HL-60 (cell line): Measurements from ENCODE around the gene IGFL2.

ENCODE experiments used
- DNase-seq, 2 experiments: peaks; one replicate each; pipeline ENCODE4 v3.0.0-alpha.2; 2010 to 2020; ENCODE audit warnings: low read depth in 1 of 2, low spot score in 1 of 2
- H3K27ac ChIP-seq: fragments of 250-450 bp; sonication (Bioruptor Pico); replicated peaks from 2 replicates; pipeline ENCODE4 v1.5.1; 2020; ENCODE audit warnings: mild to moderate bottlenecking, moderate library complexity
- H3K27me3 ChIP-seq: fragments of 250-450 bp; sonication (Bioruptor Pico); 2 replicates; pipeline ENCODE4 v1.5.1; 2021; ENCODE audit warnings: mild to moderate bottlenecking, moderate library complexity; ENCODE audit not compliant: insufficient read depth, poor library complexity, severe bottlenecking
- H3K4me3 ChIP-seq: replicated peaks from 2 replicates; pipeline ENCODE4 v1.5.1; 2011; ENCODE audit warnings: mild to moderate bottlenecking, control low read depth, low read length; ENCODE audit not compliant: insufficient read depth
- GABPA ChIP-seq: IDR thresholded peaks from 2 replicates; pipeline ENCODE4 v1.6.1; 2012; ENCODE audit warnings: low read depth
- POLR2AphosphoS5 ChIP-seq: IDR thresholded peaks from 2 replicates; pipeline ENCODE4 v1.6.1; 2012; ENCODE audit warnings: low read depth
- SPI1 ChIP-seq: IDR thresholded peaks from 2 replicates; pipeline ENCODE4 v1.6.1; 2012; ENCODE audit warnings: low read depth, mild to moderate bottlenecking, borderline replicate concordance
- TF ChIP-seq, protein P1 (sequence below): IDR thresholded peaks from one replicate; pipeline ENCODE4 v1.5.1; 2011; ENCODE audit warnings: low read length, control low read depth, inconsistent platforms; ENCODE audit not compliant: insufficient read depth
- TF ChIP-seq, protein P2 (sequence below): IDR thresholded peaks from 2 replicates; pipeline ENCODE4 v1.6.1; 2012; ENCODE audit warnings: low read depth; ENCODE audit not compliant: insufficient replicate concordance

IGFL2 gene

DNA sequence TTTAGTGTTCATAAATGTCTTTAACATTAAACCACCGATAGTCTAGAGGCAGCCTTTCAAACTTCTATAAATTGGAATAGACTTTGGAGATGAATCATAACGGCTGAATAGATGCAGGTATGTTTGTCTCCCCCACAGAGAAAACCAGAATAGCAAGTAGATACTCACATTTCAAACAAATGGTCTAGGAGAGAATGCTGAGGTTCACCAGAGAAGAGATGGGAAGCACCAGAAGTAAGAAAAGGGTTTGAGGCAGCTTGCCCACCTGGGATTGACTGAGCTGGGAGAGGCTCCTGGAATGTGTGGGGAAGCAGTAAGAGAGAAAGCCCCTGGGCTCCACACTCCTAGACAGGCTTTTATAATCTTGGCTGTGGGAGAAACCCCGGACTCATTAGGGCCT lies 29.9 kb upstream of the IGFL2 start:
- TF ChIP-seq POLR2AphosphoS5 = no peak
- TF ChIP-seq, protein P1, sequence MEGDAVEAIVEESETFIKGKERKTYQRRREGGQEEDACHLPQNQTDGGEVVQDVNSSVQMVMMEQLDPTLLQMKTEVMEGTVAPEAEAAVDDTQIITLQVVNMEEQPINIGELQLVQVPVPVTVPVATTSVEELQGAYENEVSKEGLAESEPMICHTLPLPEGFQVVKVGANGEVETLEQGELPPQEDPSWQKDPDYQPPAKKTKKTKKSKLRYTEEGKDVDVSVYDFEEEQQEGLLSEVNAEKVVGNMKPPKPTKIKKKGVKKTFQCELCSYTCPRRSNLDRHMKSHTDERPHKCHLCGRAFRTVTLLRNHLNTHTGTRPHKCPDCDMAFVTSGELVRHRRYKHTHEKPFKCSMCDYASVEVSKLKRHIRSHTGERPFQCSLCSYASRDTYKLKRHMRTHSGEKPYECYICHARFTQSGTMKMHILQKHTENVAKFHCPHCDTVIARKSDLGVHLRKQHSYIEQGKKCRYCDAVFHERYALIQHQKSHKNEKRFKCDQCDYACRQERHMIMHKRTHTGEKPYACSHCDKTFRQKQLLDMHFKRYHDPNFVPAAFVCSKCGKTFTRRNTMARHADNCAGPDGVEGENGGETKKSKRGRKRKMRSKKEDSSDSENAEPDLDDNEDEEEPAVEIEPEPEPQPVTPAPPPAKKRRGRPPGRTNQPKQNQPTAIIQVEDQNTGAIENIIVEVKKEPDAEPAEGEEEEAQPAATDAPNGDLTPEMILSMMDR = no peak
- TF ChIP-seq, protein P2, sequence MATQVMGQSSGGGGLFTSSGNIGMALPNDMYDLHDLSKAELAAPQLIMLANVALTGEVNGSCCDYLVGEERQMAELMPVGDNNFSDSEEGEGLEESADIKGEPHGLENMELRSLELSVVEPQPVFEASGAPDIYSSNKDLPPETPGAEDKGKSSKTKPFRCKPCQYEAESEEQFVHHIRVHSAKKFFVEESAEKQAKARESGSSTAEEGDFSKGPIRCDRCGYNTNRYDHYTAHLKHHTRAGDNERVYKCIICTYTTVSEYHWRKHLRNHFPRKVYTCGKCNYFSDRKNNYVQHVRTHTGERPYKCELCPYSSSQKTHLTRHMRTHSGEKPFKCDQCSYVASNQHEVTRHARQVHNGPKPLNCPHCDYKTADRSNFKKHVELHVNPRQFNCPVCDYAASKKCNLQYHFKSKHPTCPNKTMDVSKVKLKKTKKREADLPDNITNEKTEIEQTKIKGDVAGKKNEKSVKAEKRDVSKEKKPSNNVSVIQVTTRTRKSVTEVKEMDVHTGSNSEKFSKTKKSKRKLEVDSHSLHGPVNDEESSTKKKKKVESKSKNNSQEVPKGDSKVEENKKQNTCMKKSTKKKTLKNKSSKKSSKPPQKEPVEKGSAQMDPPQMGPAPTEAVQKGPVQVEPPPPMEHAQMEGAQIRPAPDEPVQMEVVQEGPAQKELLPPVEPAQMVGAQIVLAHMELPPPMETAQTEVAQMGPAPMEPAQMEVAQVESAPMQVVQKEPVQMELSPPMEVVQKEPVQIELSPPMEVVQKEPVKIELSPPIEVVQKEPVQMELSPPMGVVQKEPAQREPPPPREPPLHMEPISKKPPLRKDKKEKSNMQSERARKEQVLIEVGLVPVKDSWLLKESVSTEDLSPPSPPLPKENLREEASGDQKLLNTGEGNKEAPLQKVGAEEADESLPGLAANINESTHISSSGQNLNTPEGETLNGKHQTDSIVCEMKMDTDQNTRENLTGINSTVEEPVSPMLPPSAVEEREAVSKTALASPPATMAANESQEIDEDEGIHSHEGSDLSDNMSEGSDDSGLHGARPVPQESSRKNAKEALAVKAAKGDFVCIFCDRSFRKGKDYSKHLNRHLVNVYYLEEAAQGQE = no peak
- TF ChIP-seq SPI1 = no peak
- TF ChIP-seq GABPA = no peak
- H3K27ac ChIP-seq = no peak overlapping the region
- peaks cover 6% of the 10 kb centered on the region for H3K27me3 ChIP-seq
- H3K4me3 ChIP-seq = no peak overlapping the region
- DNase-seq = no peak

DNA sequence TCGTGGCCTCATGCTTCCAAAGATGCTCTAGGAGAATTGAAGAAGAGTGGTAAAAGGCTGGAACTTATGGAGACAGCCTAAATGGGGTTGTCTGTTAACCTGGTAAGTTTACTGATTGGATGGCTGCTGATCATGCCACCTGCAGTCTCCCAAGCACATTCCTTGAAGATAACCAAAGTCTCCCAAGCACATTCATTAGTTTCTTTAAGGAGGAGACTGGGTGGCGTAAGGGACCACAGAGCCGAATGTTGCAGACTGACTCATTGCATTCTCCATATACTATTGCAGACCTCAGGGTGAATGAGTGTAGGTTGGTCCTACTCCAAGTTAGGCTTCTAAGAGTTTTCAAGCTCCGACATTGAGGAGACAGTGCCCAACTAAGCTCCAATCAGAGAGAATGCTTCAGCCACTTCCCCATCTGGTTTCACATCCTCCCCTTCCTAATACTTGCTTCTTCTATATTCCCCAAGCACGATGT lies 23.4 kb upstream of the IGFL2 start, which contains the start of gene IGFL3:
Gene IGFL3 (minus strand): TSS at position 51 of the 478 bp plus-strand sequence. CDS start 39 bp downstream, at position 12.
- no peak for DNase-seq
- peaks cover 13% of the 10 kb centered on the region for H3K27me3 ChIP-seq
- H3K4me3 ChIP-seq = no peak within 1 kb of the TSS
- no peak within 1 kb of the TSS for H3K27ac ChIP-seq
- TF ChIP-seq POLR2AphosphoS5 (no peak), SPI1 (no peak), GABPA (no peak)
- TF ChIP-seq, protein P2 = no peak
- TF ChIP-seq, protein P1 = no peak

DNA sequence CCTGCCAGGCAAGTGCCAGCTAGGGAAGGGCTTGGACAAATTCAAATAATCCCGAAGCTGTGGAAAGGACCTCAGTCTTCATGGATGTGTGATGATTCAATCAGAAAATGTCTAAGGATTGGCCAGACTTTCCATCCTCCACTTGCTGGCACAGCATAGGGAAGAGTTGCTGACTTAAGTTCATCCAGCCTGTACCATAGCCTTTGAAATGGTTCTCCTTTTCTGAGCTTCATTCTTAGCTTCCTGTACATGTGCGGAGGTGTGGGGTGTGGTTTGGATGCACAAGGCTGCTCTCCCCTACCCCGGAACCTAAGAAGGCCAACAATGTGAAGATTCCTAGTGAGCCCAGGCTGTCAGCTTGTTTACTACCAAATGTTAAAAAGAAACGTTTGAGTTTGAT lies 22.6 kb upstream of the IGFL2 start:
- Histone ChIP-seq H3K4me3 (no peak overlapping the region), H3K27me3 (peaks cover 13% of the 10 kb centered on the region), H3K27ac (no peak overlapping the region)
- no peak for DNase-seq
- TF ChIP-seq SPI1 (no peak), GABPA (no peak), POLR2AphosphoS5 (no peak)
- TF ChIP-seq, protein P2 = no peak
- TF ChIP-seq, protein P1 = no peak
